Right lobe of liver (tissue), 4 donors: ENCODE data around the gene GOLIM4.

Source experiments
- CTCF ChIP-seq, 4 donors: fragments of 200-600 bp in 3 of 4; fragments of 450-650 bp in 1 of 4; IDR thresholded peaks; one replicate each; pipeline versions ENCODE4 v1.5.1 to v1.8.0; 2016 to 2022; ENCODE audit warnings: antibody characterized with exemption in 4 of 4, mild to moderate bottlenecking in 2 of 4
- POLR2A ChIP-seq: fragments of 450-650 bp; IDR thresholded peaks from one replicate; pipeline ENCODE4 v1.6.1; 2017; ENCODE audit warnings: antibody characterized with exemption, mild to moderate bottlenecking
- donor health status: DM: no; HTN: no; CAD: no.
- donor health status: DM: no; HTN: no; CAD: no.
- donor health status: DM: no; HTN: yes; CAD: no.

GRCh38 chr3:168089179-168089771, 6.4 kb downstream of the GOLIM4 start:
- TF ChIP-seq CTCF (IDR thresholded peaks at IDR 0.05), result no peak
- TF ChIP-seq POLR2A, result no peak
